Psoas muscle (tissue), 8 donors: ENCODE results near the gene ITGB3. TPM values are rescaled to one million over a fixed set of nuclear protein-coding genes. Genes with fewer than 3 reads are reported as not detected.

Source experiments
- ATAC-seq, 4 donors: fragments of 200-7000 bp; cut with Tn5 transposase; one replicate each; pipeline ENCODE4 v1.9.1; 2020; ENCODE audit warnings: moderate library complexity in 3 of 4, mild to moderate bottlenecking in 2 of 4
- DNase-seq, 2 donors: peaks; one replicate each; pipeline ENCODE4 v3.0.0-alpha.2; 2020
- H3K27ac ChIP-seq: fragments of 200-600 bp; one replicate; pipeline ENCODE4 v1.8.0; 2022
- H3K27me3 ChIP-seq, 3 donors: fragments of 200-600 bp in 1 of 3; one replicate each; pipeline versions ENCODE4 v1.6.1 to v1.8.0; 2013 to 2022; ENCODE audit warnings: low read length in 2 of 3, mild to moderate bottlenecking in 2 of 3, moderate library complexity in 1 of 3; ENCODE audit not compliant: insufficient read depth in 3 of 3
- H3K36me3 ChIP-seq, 2 donors: fragments of 200-600 bp in 1 of 2; one replicate each; pipeline versions ENCODE4 v1.6.1 to v1.8.0; 2013 to 2022; ENCODE audit warnings: low read depth in 1 of 2, mild to moderate bottlenecking in 1 of 2, moderate library complexity in 1 of 2; ENCODE audit not compliant: insufficient read depth in 1 of 2
- H3K4me1 ChIP-seq: fragments of 200-600 bp; one replicate; pipeline ENCODE4 v1.8.0; 2022
- H3K4me3 ChIP-seq: fragments of 200-600 bp; one replicate; pipeline ENCODE4 v1.8.0; 2022; ENCODE audit warnings: mild to moderate bottlenecking
- H3K9me3 ChIP-seq: fragments of 200-600 bp; one replicate; pipeline ENCODE4 v1.8.0; 2022
- WGBS, 3 donors: extraction: QIAGEN DNeasy Blood & Tissue Kit; methylation state at CpG; one replicate each; pipeline versions ENCODE4 v1.1.6 to v1.1.7; 2013; 5-methylcytosine and 5-hydroxymethylcytosine counted together
- intact Hi-C, 2 donors: fragments of 100-400 bp; cut with DNase I; formaldehyde crosslinking; loops; one replicate each; pipeline versions ENCODE4 v1.11.0 to v1.14.2; 2022
- polyA plus RNA-seq, 3 donors: library from polyadenylated mRNA; stranded (reverse); fragments of 200-250 nt; gene quantifications; one replicate each; pipeline ENCODE4 v1.2.3, GENCODE V29; 2013
- total RNA-seq, 4 donors: library from RNA; stranded (reverse); fragmentation: NEBNext Ultra II Directional in 2 of 4; extraction: Animal tissue kit (Norgen Biotek cat#: 25700) in 2 of 4; gene quantifications; one replicate each; pipeline versions ENCODE4 v1.2.1 to v1.2.4, GENCODE V29; 2021 to 2023
- TF ChIP-seq, protein P1 (sequence below): fragments of 200-600 bp; IDR thresholded peaks from one replicate; pipeline ENCODE4 v1.8.0; 2022; ENCODE audit warnings: antibody characterized with exemption
- donor health status: healthy with polysubstance abuse.
- donor health status: DM: no; HTN: no; CAD: no; lungs with moderate emphysema.
- donor health status: Bipolar disorder and iron deficiency.
- donor health status: healthy.
- donor health status: DM: yes; HTN: yes; CAD: no.
- donor health status: DM: no; HTN: no; CAD: no.
- donor health status: DM: no; HTN: no; CAD: no.
- donor health status: DM: yes; HTN: yes; CAD: no.

Gene ITGB3
- total and polyA plus RNA-seq, 7 donors: 0.32 to 5.4 (median 1.5) TPM

DNA sequence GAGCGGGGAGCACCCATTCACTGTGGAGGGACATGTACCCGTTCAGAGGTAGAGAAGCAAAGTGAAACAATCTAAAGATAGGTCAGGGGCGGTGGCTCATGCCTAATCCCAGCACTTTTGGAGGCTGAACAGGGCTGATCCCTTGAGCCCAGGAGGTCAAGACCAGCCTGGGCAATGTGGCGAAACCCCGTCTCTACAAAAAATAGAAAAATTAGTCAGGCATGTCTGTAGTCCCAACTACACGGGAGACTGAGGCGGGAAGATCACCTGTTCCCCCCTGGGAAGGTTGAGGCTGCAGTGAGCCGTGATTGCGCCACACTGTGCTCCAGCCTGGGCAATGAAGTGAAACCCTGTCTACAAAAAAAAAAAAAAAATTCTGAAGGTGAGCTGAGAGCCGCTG, 22.8 kb upstream of the ITGB3 start:
- no peak for DNase-seq
- 79 to 89% (median 81%) methylated on average over 10 of the region's 10 CpGs for WGBS, 3 donors
- peaks cover 5% of the 10 kb centered on the region for H3K4me1 ChIP-seq
- H3K27me3 ChIP-seq: no peaks in the 10 kb centered on the region
- peak in 2 of 4 donors; percentile 18 to 20 for ATAC-seq
- TF ChIP-seq, protein P1, sequence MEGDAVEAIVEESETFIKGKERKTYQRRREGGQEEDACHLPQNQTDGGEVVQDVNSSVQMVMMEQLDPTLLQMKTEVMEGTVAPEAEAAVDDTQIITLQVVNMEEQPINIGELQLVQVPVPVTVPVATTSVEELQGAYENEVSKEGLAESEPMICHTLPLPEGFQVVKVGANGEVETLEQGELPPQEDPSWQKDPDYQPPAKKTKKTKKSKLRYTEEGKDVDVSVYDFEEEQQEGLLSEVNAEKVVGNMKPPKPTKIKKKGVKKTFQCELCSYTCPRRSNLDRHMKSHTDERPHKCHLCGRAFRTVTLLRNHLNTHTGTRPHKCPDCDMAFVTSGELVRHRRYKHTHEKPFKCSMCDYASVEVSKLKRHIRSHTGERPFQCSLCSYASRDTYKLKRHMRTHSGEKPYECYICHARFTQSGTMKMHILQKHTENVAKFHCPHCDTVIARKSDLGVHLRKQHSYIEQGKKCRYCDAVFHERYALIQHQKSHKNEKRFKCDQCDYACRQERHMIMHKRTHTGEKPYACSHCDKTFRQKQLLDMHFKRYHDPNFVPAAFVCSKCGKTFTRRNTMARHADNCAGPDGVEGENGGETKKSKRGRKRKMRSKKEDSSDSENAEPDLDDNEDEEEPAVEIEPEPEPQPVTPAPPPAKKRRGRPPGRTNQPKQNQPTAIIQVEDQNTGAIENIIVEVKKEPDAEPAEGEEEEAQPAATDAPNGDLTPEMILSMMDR: no peak
- H3K9me3 ChIP-seq: no peaks in the 10 kb centered on the region
- no peak overlapping the region for H3K4me3 ChIP-seq
- intact Hi-C loops: loop anchor here in 1 of 2 donors (2.0 kb wide), 1 partner anchor 86 kb away; no protein-coding TSS in a partner anchor
- H3K36me3 ChIP-seq: no peaks in the 10 kb centered on the region
- H3K27ac ChIP-seq: no peak overlapping the region

DNA sequence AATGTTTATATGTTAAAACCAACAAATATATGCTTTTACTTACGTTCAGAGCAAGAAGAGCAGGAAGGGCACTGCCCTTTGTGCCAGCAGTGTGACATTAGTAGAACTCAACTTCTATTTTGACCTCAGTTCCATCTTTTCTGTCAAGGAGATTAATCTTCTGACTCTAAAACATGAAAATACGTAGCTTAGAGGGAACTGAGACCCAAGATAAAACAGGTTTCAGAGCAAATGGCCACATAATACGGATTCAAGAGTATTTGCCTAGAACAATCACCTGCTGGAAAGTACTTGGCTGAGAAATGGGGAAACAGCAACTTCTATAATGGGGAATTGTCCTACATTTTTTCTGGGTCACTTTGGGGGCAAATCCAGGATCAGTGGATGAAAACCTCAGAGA, 22.3 kb upstream of the ITGB3 start:
- Histone ChIP-seq H3K4me3 (no peak overlapping the region), H3K36me3 (no peaks in the 10 kb centered on the region), H3K9me3 (no peaks in the 10 kb centered on the region), H3K27me3 (no peaks in the 10 kb centered on the region), H3K4me1 (peaks cover under 1% of the 10 kb centered on the region), H3K27ac (no peak overlapping the region)
- 72 to 93% (median 93%) methylated on average over 3 of the region's 3 CpGs for WGBS, 3 donors
- TF ChIP-seq, protein P1: no peak
- intact Hi-C loops: loop anchor here in 1 of 2 donors (2.0 kb wide), 1 partner anchor 85 kb away; no protein-coding TSS in a partner anchor
- ATAC-seq (no peak), DNase-seq (no peak)

DNA sequence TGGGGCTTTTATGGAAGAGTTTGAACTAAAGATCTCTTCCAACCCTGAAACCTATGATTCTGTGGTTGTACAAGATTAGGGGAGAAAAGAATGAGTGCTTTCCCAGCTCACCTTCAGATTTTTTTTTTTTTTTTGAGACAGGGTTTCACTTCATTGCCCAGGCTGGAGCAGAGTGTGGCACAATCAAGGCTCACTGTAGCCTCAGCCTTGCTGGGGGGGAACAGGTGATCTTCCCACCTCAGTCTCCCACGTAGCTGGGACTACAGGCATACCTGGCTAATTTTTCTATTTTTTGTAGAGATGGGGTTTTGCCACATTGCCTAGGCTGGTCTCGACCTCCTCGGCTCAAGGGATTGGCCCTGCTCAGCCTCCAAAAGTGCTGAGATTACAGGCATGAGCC, 21.8 kb upstream of the ITGB3 start:
- no peaks in the 10 kb centered on the region for H3K4me1 ChIP-seq
- intact Hi-C loops: loop anchor here in 1 of 2 donors (2.0 kb wide), 1 partner anchor 85 kb away; no protein-coding TSS in a partner anchor
- ATAC-seq (no peak), DNase-seq (no peak)
- H3K4me3 ChIP-seq: no peak overlapping the region
- 91 to 98% (median 94%) methylated on average over 3 of the region's 3 CpGs for WGBS, 3 donors
- no peaks in the 10 kb centered on the region for H3K36me3 ChIP-seq
- TF ChIP-seq, protein P1: no peak
- H3K9me3 ChIP-seq: no peaks in the 10 kb centered on the region
- no peak overlapping the region for H3K27ac ChIP-seq
- H3K27me3 ChIP-seq: no peaks in the 10 kb centered on the region

DNA sequence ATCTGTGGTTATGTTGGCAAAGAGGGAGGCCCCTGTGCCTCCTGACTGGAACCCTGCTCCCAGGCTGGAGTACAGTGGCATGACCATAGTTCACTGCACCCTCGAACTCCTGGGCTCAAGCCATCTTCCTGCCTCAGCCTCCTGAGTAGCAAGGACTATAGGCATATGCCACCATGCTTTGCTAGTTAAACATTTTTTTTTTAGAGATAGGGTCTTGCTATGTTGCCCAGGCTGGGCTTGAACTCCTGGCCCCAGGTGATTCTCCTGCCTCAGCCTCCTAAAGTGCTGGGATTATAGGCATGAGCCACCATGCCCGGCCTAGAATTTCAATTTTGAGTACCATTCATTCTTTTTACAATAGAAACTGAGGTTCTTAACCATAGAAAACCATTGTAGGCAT, 21.2 kb upstream of the ITGB3 start:
- WGBS, 3 donors: 89 to 91% (median 89%) methylated on average over 2 of the region's 2 CpGs
- Histone ChIP-seq H3K9me3 (no peaks in the 10 kb centered on the region), H3K27me3 (no peaks in the 10 kb centered on the region), H3K36me3 (no peaks in the 10 kb centered on the region), H3K4me1 (no peaks in the 10 kb centered on the region), H3K4me3 (no peak overlapping the region), H3K27ac (no peak overlapping the region)
- no peak for DNase-seq
- intact Hi-C loops: no loop called here
- ATAC-seq: no peak
- TF ChIP-seq, protein P1: no peak

DNA sequence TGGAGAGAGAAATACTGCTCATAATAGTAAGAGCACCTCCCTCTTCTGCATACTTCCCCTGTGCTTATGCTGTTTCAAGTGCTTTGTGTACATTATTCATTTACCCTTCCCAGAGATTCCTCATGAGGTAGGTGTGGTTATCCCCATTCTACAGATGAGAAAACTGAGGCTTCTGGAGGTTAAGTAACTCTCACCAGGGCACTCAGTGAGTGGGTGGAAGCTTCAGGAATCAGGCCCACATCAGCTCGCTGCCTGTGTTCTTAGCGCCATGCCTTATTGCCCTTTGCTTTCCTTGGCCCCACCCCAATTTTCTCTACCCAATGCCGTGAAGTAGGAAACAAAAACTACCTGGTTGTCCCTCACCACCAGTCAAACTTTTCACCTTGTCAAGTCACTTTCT, 18.1 kb upstream of the ITGB3 start:
- TF ChIP-seq, protein P1: no peak
- 91 to 92% (median 92%) methylated on average over 3 of the region's 3 CpGs for WGBS, 3 donors

More for the DNA sequence above, 18.1 kb upstream of the ITGB3 start:
- H3K4me3 ChIP-seq: no peak overlapping the region
- no peak overlapping the region for H3K27ac ChIP-seq
- H3K36me3 ChIP-seq: no peaks in the 10 kb centered on the region
- DNase-seq (no peak), ATAC-seq (no peak)
- H3K4me1 ChIP-seq: peaks cover 13% of the 10 kb centered on the region
- no peaks in the 10 kb centered on the region for H3K9me3 ChIP-seq
- intact Hi-C loops: loop anchor here in 1 of 2 donors (5.0 kb wide), 1 partner anchor 62 kb away; no protein-coding TSS in a partner anchor
- H3K27me3 ChIP-seq: no peaks in the 10 kb centered on the region
